Activated CD4-positive, alpha-beta T cell treated with anti-CD3 and anti-CD28 coated beads, Interleukin-2, amount 10 ng/mL, durations not matched to agents 7 days and 5 days (primary cell): ENCODE data around the gene VSTM2B. TPM values are rescaled to one million over a fixed set of nuclear protein-coding genes. Genes with fewer than 3 reads are reported as not detected.
A peak's percentile ranks its signal among the peaks of the same experiment; 100 is the strongest.

ENCODE experiments used
- CTCF ChIA-PET: fragments of 350-600 bp; sonication (Branson Sonifier 250); formaldehyde crosslinking; loops from one replicate; lab custom pipeline; 2021; ENCODE audit warnings: antibody characterized with exemption; lab: Charles Lee
- POLR2A ChIA-PET: fragments of 350-600 bp; sonication (Branson Sonifier 250); formaldehyde crosslinking; loops from one replicate; lab custom pipeline; 2021; ENCODE audit warnings: antibody characterized with exemption; lab: Charles Lee
- DNase-seq: peaks from one replicate; pipeline ENCODE4 v3.0.0-alpha.2; 2020
- H3K27ac Mint-ChIP-seq: one replicate; pipeline ENCODE4 v1.8.0; 2021; ENCODE audit warnings: mild to moderate bottlenecking, moderate library complexity, mixed read lengths
- H3K27me3 Mint-ChIP-seq: one replicate; pipeline ENCODE4 v1.8.0; 2021; ENCODE audit warnings: mixed read lengths
- H3K36me3 Mint-ChIP-seq: one replicate; pipeline ENCODE4 v1.8.0; 2021; ENCODE audit warnings: low read depth, mixed read lengths
- H3K4me1 Mint-ChIP-seq: one replicate; pipeline ENCODE4 v1.8.0; 2021; ENCODE audit warnings: mixed read lengths
- H3K4me3 Mint-ChIP-seq: one replicate; pipeline ENCODE4 v1.8.0; 2021; ENCODE audit warnings: mild to moderate bottlenecking, moderate library complexity, mixed read lengths
- H3K9me3 Mint-ChIP-seq: one replicate; pipeline ENCODE4 v1.8.0; 2021; ENCODE audit warnings: mixed read lengths
- total RNA-seq, 2 experiments: library from RNA; stranded (reverse); gene quantifications; one replicate each; pipeline ENCODE4 v1.2.3, GENCODE V29; 2021

Gene VSTM2B
- total RNA-seq, 2 experiments from 2014 or later = not detected

DNA sequence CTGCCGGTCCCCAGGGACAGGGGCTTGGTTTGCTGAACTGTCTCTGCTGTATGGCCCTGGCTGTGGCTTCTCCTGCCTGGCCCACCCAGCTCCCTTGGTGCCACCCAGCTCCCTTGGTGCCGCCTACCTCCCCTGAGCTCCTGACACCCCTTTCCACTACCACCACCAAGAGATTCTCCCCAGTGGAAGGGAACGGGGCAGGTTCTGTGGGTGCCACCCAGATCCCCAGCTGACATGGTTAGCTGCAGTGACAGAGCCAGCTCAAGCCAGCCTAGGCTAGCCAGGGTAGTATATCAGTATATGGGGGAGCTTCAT is 51.8 kb downstream of the VSTM2B start:
- Mint-ChIP-seq H3K4me3 (no peak overlapping the region), H3K27ac (no peak overlapping the region), H3K36me3 (no peaks in the 10 kb centered on the region), H3K27me3 (peaks cover 38% of the 10 kb centered on the region), H3K4me1 (peaks cover 3% of the 10 kb centered on the region), H3K9me3 (peaks cover 7% of the 10 kb centered on the region)
- CTCF ChIA-PET = interaction anchor here (0.6 kb wide), 1 partner anchor 11 kb away, joined by 5 read pairs; no protein-coding TSS in a partner anchor
- no peak for DNase-seq
- POLR2A ChIA-PET = no interaction called here

DNA sequence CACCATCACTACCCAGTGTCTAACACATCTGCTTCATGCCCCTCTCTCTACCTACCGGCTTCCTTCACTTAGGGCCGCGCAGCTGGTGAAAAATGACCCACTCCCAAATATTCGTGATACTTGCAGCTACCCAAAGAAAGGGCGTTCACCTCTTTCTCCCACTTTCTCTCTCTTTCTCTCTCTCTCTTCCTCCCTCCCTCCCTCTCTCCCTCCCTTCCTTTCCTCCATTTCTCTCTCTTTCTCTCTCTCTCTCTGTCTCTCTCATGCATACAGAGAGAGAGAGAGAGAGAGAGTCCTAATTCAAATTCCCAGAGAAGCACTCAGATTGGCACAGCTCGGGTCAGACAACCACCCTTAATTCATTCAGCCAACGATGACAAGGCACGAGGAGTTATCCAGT is 52.6 kb downstream of the VSTM2B start:
- Mint-ChIP-seq H3K27me3 (peaks cover 35% of the 10 kb centered on the region), H3K36me3 (no peaks in the 10 kb centered on the region), H3K4me3 (no peak overlapping the region), H3K9me3 (peaks cover 8% of the 10 kb centered on the region), H3K27ac (no peak overlapping the region), H3K4me1 (peaks cover 6% of the 10 kb centered on the region)
- POLR2A ChIA-PET = no interaction called here
- DNase-seq = no peak
- CTCF ChIA-PET = no interaction called here

DNA sequence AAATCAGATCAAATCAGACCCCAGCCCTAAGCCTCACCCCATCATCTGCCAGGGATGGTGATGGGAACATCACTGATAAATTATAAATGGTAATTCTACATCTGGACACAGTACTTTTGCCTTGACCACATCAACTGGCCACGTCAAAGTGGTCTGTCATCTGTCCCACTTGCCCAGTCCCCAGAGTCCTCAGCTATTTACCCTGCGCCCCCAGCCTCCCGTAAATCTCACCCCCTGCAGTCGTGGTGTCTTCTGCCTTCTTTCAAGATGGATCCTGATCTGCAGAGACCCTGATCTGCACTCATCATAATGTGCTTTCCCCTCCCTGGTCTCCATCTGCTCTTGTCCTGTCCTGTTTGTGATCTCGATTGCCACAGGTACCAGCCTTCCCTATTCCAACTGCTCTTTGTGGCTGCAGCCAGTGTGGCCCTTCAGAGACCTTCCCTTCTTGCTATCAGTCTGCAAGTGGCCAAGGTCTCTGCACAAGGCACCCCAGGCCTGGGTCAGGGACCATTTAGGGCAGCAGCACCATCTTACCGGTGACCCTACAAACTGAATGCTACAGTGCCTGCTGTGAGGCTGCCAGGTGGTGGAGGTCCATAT is 53.6 kb downstream of the VSTM2B start:
- peaks cover 8% of the 10 kb centered on the region for H3K9me3 Mint-ChIP-seq
- H3K4me1 Mint-ChIP-seq = peaks cover 13% of the 10 kb centered on the region
- DNase-seq = no peak
- no peak overlapping the region for H3K27ac Mint-ChIP-seq
- peaks cover 29% of the 10 kb centered on the region for H3K27me3 Mint-ChIP-seq
- ChIA-PET POLR2A (no interaction called here), CTCF (no interaction called here)
- no peak overlapping the region for H3K4me3 Mint-ChIP-seq
- H3K36me3 Mint-ChIP-seq = no peaks in the 10 kb centered on the region

DNA sequence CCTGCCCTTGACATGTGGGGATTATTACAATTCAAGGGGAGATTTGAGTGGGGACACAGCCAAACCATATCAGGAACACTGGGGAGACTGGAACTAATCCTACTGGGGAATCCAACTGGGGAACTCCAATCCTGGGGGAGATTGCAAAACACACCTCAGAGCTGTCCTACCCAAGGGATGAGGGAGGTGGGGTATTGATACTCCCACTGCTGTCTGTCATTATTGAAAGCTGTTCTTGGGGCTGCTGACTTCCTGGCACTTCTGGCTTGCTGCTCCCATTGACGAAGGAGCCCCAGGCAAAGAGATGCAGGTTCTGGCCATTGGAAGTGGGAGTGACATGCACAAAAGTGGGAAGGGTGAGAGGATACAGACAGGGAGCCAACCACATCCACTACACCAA is 55.6 kb downstream of the VSTM2B start:
- Mint-ChIP-seq H3K27ac (no peak overlapping the region), H3K4me1 (peaks cover 13% of the 10 kb centered on the region), H3K27me3 (peaks cover 19% of the 10 kb centered on the region), H3K9me3 (peaks cover 8% of the 10 kb centered on the region), H3K36me3 (no peaks in the 10 kb centered on the region), H3K4me3 (no peak overlapping the region)
- CTCF ChIA-PET = no interaction called here
- no peak for DNase-seq
- POLR2A ChIA-PET = no interaction called here

DNA sequence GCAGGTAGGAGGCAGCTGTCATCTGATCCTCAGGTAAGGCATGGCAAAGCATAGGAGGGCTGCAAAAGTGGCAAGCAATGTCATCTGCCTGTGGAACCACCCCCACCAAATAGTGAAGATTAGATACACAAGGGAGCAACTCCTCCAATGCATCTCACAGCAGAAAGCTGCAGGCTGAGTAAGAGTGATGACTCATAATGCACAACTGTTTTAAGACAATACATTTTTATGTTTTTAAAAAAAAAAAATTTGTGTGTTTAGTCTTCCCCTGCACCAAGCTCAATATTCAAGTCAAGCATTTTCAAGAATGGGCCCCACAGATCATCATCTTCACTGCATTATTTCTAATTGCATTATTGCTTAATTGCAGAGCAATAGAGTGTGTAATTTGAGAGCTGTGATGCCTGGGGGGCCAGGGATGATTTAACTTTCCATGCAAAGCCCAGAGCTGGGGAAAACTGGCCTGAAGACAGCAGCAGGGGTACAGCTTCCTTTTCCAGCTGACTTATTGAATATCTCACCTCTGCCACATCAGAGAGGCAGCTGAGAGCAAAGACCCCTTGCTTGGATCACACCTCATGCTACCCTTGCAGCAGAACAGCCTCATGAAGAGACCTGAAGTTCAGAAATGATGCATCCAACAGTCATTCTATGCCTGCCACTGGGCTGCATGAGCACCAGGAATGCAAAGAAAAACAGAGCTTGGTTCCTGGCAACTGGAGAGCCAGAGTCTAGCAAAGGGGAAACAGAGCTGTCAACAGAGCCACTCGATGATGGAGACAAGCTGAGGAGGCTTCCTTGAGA is 57.6 kb downstream of the VSTM2B start:
- no peak overlapping the region for H3K27ac Mint-ChIP-seq
- no peak for DNase-seq
- peaks cover 8% of the 10 kb centered on the region for H3K9me3 Mint-ChIP-seq
- CTCF ChIA-PET = interaction anchor here (0.6 to 1.1 kb wide), 3 partner anchors 9 to 116 kb away, joined by 3 to 4 read pairs (median 3); no protein-coding TSS in a partner anchor
- no peak overlapping the region for H3K4me3 Mint-ChIP-seq
- peaks cover 31% of the 10 kb centered on the region for H3K4me1 Mint-ChIP-seq
- POLR2A ChIA-PET = interaction anchor here (0.5 kb wide), 1 partner anchor 53 kb away, joined by 3 read pairs; no protein-coding TSS in a partner anchor
- H3K27me3 Mint-ChIP-seq = peaks cover 17% of the 10 kb centered on the region
- no peaks in the 10 kb centered on the region for H3K36me3 Mint-ChIP-seq

DNA sequence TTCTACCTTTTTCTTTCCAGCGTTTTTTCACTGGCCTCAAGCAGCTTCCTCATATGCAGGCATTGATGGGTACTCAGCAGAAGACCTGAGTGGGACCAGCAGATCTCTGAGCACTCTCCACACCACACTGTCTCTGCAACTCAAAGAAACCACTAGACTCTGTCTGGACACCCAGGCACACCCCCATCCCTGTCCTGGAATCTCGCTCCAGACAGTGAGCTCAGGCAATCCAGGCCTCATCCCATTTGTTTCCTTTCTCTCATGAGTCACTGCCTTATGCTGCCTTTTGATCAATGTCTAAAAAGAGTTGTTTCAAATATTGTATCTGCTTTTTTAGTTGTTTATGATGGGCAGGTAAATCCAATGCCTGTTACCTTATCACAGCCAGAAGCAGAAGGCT is 60.6 kb downstream of the VSTM2B start:
- ChIA-PET POLR2A (interaction anchor here (1.7 kb wide), 1 partner anchor 20 kb away, joined by 4 read pairs; the partner anchor contains the start of gene POP4), CTCF (interaction anchor here (0.5 to 2.1 kb wide), 2 partner anchors 20 to 283 kb away, joined by 3 to 11 read pairs; partner anchors contain the start of gene POP4)
- Mint-ChIP-seq H3K27me3 (peaks cover 14% of the 10 kb centered on the region), H3K27ac (no peak overlapping the region), H3K4me3 (no peak overlapping the region), H3K9me3 (peaks cover 4% of the 10 kb centered on the region), H3K36me3 (no peaks in the 10 kb centered on the region), H3K4me1 (peaks cover 34% of the 10 kb centered on the region)
- no peak for DNase-seq

DNA sequence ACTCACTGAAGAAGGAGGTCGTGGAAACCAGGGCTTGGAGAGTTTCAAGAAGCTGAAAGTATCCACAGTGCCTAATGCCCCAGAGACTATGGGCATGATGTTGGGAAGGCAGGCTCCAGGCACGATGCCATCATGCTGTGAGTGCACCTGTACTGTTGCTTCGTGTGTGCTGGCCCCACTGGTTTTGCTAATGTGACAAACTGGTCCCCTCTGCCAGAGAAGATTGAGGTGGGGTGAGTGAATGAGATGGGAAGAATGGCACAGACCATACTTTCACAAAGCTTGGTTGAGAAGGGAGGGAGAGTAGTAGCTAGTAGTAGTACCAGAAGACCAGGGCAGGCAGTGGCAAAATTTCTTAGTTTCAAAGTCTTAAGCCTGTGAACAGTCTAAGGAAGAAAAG is 61.3 kb downstream of the VSTM2B start:
- no peak for DNase-seq
- CTCF ChIA-PET = interaction anchor here (0.8 to 2.1 kb wide), 4 partner anchors 9 to 85 kb away, joined by 3 to 11 read pairs (median 4); partner anchors contain the start of gene POP4
- H3K9me3 Mint-ChIP-seq = peaks cover 2% of the 10 kb centered on the region
- no peaks in the 10 kb centered on the region for H3K36me3 Mint-ChIP-seq
- no peak overlapping the region for H3K4me3 Mint-ChIP-seq
- H3K4me1 Mint-ChIP-seq = peaks cover 34% of the 10 kb centered on the region
- peak overlapping the region; percentile 82 for H3K27ac Mint-ChIP-seq
- POLR2A ChIA-PET = interaction anchor here (1.7 kb wide), 1 partner anchor 19 kb away, joined by 4 read pairs; the partner anchor contains the start of gene POP4
- H3K27me3 Mint-ChIP-seq = peaks cover 18% of the 10 kb centered on the region

DNA sequence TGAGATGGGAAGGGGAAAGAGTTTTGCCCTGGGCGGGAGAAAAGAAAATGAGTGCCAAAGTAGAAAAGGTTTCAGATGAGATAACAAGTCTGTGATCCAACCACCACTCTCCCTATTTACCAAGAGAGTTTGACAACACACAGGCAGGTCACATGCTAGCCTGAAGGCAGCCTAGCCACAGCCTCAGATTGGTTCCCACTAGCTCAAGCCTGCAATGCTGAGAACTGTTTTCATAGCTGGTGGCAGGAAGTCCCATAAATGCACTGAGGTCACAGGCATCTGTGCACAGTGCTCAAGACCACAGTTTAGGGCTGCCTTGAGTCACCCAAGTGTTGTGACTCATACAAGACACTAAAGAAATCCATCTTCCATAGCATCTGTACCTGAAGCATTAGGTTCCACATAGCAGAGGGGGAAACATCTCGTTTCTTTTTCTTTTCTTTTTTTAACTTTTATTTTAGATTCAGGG is 61.8 kb downstream of the VSTM2B start:
- H3K4me3 Mint-ChIP-seq = no peak overlapping the region
- POLR2A ChIA-PET = interaction anchor here (1.7 kb wide), 1 partner anchor 18 kb away, joined by 4 read pairs; the partner anchor contains the start of gene POP4

DNA sequence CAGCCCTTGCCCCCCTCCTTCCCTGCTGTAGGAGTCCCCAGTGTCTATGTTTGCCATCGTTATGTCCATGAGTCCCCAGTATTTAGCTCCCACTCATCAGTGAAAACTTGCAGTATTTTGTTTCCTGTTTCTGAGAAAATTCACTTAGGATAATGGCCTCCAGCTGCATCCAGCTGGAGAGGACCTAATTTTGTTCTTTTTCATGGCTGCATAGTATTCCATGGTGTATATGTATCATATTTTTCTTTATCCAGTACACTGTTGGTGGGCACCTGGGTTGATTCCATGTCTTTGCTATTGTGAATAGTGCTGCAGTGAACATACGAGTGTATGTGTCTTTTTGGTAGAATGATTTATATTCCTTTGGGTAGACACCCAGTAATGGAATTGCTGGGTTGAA is 62.3 kb downstream of the VSTM2B start:
- Mint-ChIP-seq H3K27ac (peak overlapping the region; percentile 82), H3K9me3 (no peaks in the 10 kb centered on the region), H3K4me3 (no peak overlapping the region), H3K36me3 (no peaks in the 10 kb centered on the region), H3K4me1 (peaks cover 30% of the 10 kb centered on the region), H3K27me3 (peaks cover 16% of the 10 kb centered on the region)
- CTCF ChIA-PET = interaction anchor here (1.1 to 2.1 kb wide), 3 partner anchors 10 to 84 kb away, joined by 3 to 11 read pairs (median 5); partner anchors contain the start of gene POP4
- POLR2A ChIA-PET = no interaction called here
- no peak for DNase-seq

More for the DNA sequence above, 61.8 kb downstream of the VSTM2B start:
- CTCF ChIA-PET = interaction anchor here (0.8 to 2.1 kb wide), 4 partner anchors 8 to 85 kb away, joined by 3 to 11 read pairs (median 4); partner anchors contain the start of gene POP4
- peak; percentile 80 for DNase-seq
- Mint-ChIP-seq H3K36me3 (no peaks in the 10 kb centered on the region), H3K9me3 (peaks cover 2% of the 10 kb centered on the region), H3K4me1 (peaks cover 33% of the 10 kb centered on the region), H3K27me3 (peaks cover 18% of the 10 kb centered on the region), H3K27ac (peak overlapping the region; percentile 82)

DNA sequence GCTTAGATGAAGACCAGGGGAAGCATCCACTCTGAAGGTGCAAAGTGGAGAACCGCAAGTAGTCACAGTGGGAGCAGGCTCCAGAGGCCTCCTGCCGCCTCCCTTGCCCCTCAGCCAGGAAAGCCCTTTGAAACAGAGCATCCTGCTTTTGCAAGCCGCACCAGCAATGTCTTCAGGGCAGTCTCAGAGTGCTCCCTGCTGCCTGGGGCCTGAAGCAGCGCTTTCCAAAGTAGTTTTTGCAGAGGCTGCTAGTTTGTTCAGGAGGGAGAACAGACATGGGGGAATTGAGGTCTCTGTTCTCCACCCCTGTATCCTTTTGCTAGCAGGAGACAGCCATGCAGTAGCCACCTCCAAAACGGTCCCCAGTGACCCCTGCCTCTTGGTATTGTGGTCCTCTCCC is 64.5 kb downstream of the VSTM2B start:
- no peak for DNase-seq
- Mint-ChIP-seq H3K4me3 (no peak overlapping the region), H3K27me3 (peaks cover 18% of the 10 kb centered on the region), H3K27ac (no peak overlapping the region), H3K36me3 (no peaks in the 10 kb centered on the region), H3K9me3 (no peaks in the 10 kb centered on the region), H3K4me1 (peaks cover 22% of the 10 kb centered on the region)
- POLR2A ChIA-PET = no interaction called here
- CTCF ChIA-PET = interaction anchor here (0.6 to 1.3 kb wide), 2 partner anchors 20 to 101 kb away, joined by 4 to 5 read pairs; no protein-coding TSS in a partner anchor

DNA sequence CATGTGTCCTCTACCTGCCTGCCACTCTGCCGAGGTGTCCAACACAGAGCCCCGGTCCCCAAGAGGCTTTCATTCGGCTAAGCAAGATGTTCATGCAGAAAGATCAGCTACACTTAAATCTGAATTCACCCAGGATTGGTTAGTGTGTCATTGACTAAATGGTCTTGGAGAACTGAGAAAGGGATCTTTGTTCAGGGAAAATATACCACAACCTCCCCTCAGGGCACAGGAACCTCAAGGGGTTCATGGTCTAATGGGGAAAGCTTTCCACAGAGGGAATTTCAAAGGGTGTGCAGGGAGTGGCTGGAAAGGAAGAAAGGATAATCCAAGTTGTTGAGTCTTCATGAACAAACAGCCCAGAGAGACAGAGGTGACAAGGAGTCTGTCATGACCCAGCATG is 65.9 kb downstream of the VSTM2B start:
- Mint-ChIP-seq H3K9me3 (no peaks in the 10 kb centered on the region), H3K36me3 (no peaks in the 10 kb centered on the region), H3K4me1 (peaks cover 20% of the 10 kb centered on the region), H3K27me3 (peaks cover 15% of the 10 kb centered on the region), H3K4me3 (no peak overlapping the region), H3K27ac (no peak overlapping the region)
- ChIA-PET CTCF (interaction anchor here (1.2 to 1.7 kb wide), 2 partner anchors 8 to 18 kb away, joined by 3 to 4 read pairs; no protein-coding TSS in a partner anchor), POLR2A (no interaction called here)
- DNase-seq = no peak

DNA sequence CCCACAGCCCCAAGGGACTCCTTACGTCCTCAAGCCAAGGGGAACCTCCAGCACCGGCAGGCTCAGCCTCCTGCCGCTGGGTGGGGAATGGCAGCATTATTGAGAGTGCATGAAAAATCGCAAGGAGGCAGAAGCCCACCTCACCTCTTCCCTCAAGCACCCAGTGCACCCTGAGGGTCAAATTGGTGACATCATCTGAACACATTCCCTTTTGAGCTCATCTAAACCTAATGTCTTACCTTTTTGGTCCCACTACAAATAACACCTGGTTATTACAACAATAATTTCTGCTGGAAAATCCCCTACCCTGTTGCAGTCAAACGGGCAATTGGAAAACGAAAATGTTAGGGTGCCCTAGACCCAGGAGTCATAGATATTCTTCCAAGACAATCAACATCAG is 68.1 kb downstream of the VSTM2B start:
- Mint-ChIP-seq H3K9me3 (no peaks in the 10 kb centered on the region), H3K27me3 (peaks cover 24% of the 10 kb centered on the region), H3K36me3 (no peaks in the 10 kb centered on the region), H3K27ac (no peak overlapping the region), H3K4me3 (no peak overlapping the region), H3K4me1 (no peaks in the 10 kb centered on the region)
- CTCF ChIA-PET = interaction anchor here (0.6 to 1.1 kb wide), 5 partner anchors 16 to 254 kb away, joined by 3 read pairs; no protein-coding TSS in a partner anchor
- DNase-seq = no peak
- POLR2A ChIA-PET = no interaction called here
